DND-41 (cell line): ENCODE results near the gene SSTR1.

ENCODE experiments used
- CTCF ChIP-seq: IDR thresholded peaks from 2 replicates; pipeline ENCODE4 v1.5.1; 2012; ENCODE audit warnings: borderline replicate concordance, low read length, moderate library complexity, mild to moderate bottlenecking; ENCODE audit not compliant: poor library complexity, severe bottlenecking; ENCODE audit errors: extremely low read depth
- EZH2 ChIP-seq: IDR thresholded peaks from 3 replicates; pipeline ENCODE4 v1.6.1; 2012; ENCODE audit warnings: borderline replicate concordance, low read depth, mild to moderate bottlenecking, moderate library complexity, low read length, inconsistent platforms; ENCODE audit not compliant: severe bottlenecking

GRCh38 chr14:38238332-38238731, 30.6 kb downstream of the SSTR1 start:
- TF ChIP-seq CTCF (no peak), EZH2 (no peak)
